Kidney (tissue), 14 donors: ENCODE data around the gene C16orf86. TPM values are rescaled to one million over a fixed set of nuclear protein-coding genes. Genes with fewer than 3 reads are reported as not detected.

Source experiments
- DNase-seq, 5 donors: peaks; one replicate each; pipeline ENCODE4 v3.0.0-alpha.2; 2013 to 2020
- FAIRE-seq: peaks from 2 replicates; lab custom pipeline; 2012; peaks lifted over from hg19 to GRCh38; lab: Jason Lieb, UNC
- H3K27ac ChIP-seq, 2 donors: one replicate each; pipeline ENCODE4 v1.7.0; 2013; ENCODE audit warnings: low read depth in 2 of 2, low read length in 2 of 2, inconsistent platforms in 1 of 2
- H3K27me3 ChIP-seq: one replicate; pipeline ENCODE4 v1.7.1; 2013; ENCODE audit warnings: low read length, inconsistent platforms; ENCODE audit not compliant: control insufficient read depth, insufficient read depth
- H3K36me3 ChIP-seq, 3 donors: one replicate each; pipeline versions ENCODE4 v1.7.0 to v1.7.1; 2013; ENCODE audit warnings: low read length in 3 of 3, control low read depth in 1 of 3, inconsistent platforms in 1 of 3; ENCODE audit not compliant: insufficient read depth in 3 of 3, control insufficient read depth in 2 of 3
- H3K4me1 ChIP-seq, 3 donors: one replicate each; pipeline versions ENCODE4 v1.7.0 to v1.7.1; 2013; ENCODE audit warnings: low read length in 3 of 3, inconsistent platforms in 1 of 3, low read depth in 1 of 3; ENCODE audit not compliant: control insufficient read depth in 2 of 3, insufficient read depth in 2 of 3
- H3K4me3 ChIP-seq, 3 donors: one replicate each; pipeline versions ENCODE4 v1.7.0 to v1.8.1; 2013; ENCODE audit warnings: low read length in 3 of 3, control low read depth in 1 of 3, inconsistent platforms in 1 of 3
- H3K9ac ChIP-seq, 3 donors: one replicate each; pipeline versions ENCODE4 v1.7.0 to v1.7.1; 2013; ENCODE audit warnings: low read length in 3 of 3, control low read depth in 1 of 3, inconsistent platforms in 1 of 3
- H3K9me3 ChIP-seq, 3 donors: one replicate each; pipeline versions ENCODE4 v1.7.0 to v1.7.1; 2013; ENCODE audit warnings: low read length in 3 of 3, control low read depth in 1 of 3, inconsistent platforms in 1 of 3; ENCODE audit not compliant: control insufficient read depth in 2 of 3, insufficient read depth in 1 of 3
- intact Hi-C: fragments of 100-400 bp; cut with DNase I; formaldehyde crosslinking; loops from one replicate; pipeline ENCODE4 v1.11.1; 2022
- polyA plus RNA-seq: library from polyadenylated mRNA; stranded (reverse); fragments of 350-450 nt; fragmentation: Illumina TruSeq; extraction: RNeasy Lipid Tissue Mini Kit (QIAGEN cat#74804); gene quantifications from one replicate; pipeline ENCODE4 v1.2.3, GENCODE V29; 2014; ENCODE audit warnings: low read depth, low replicate concordance; ENCODE audit not compliant: insufficient read depth
- total RNA-seq: library from RNA; stranded (reverse); fragmentation: NEBNext Ultra II Directional; extraction: Animal tissue kit (Norgen Biotek cat#: 25700); gene quantifications from one replicate; pipeline ENCODE4 v1.2.1, GENCODE V29; 2021
- TF ChIP-seq, protein P1 (sequence below): IDR thresholded peaks from 3 replicates; pipeline ENCODE4 v1.5.1; 2012; ENCODE audit warnings: mild to moderate bottlenecking, moderate library complexity, borderline replicate concordance; ENCODE audit not compliant: insufficient read depth; ENCODE audit errors: extremely low read depth
- donor health status: control.
- donor health status: control.
- donor health status: control.
- donor health status: control.
- donor health status: control.
- donor health status: DM: yes; HTN: yes; CAD: no.
- donor health status: Normal renal cell carcinoma (clear cell type).

C16orf86 gene
- total and polyA plus RNA-seq, 2 donors from 2014 or later: 6.6 to 11.2 TPM

- Histone ChIP-seq H3K4me3 (no peak overlapping the region), H3K9me3 (no peaks in the 10 kb centered on the region), H3K27me3 (no peaks in the 10 kb centered on the region), H3K36me3 (no peaks in the 10 kb centered on the region), H3K27ac (no peak overlapping the region), H3K4me1 (peaks cover 0 to 20% (median 19%) of the 10 kb centered on the region in 3 donors), H3K9ac (no peak overlapping the region)
- DNase-seq: no peak
- FAIRE-seq: no peak
- intact Hi-C loops: loop anchor here (10.0 kb wide), 1 partner anchor 248 kb away; no protein-coding TSS in a partner anchor
- TF ChIP-seq, protein P1, sequence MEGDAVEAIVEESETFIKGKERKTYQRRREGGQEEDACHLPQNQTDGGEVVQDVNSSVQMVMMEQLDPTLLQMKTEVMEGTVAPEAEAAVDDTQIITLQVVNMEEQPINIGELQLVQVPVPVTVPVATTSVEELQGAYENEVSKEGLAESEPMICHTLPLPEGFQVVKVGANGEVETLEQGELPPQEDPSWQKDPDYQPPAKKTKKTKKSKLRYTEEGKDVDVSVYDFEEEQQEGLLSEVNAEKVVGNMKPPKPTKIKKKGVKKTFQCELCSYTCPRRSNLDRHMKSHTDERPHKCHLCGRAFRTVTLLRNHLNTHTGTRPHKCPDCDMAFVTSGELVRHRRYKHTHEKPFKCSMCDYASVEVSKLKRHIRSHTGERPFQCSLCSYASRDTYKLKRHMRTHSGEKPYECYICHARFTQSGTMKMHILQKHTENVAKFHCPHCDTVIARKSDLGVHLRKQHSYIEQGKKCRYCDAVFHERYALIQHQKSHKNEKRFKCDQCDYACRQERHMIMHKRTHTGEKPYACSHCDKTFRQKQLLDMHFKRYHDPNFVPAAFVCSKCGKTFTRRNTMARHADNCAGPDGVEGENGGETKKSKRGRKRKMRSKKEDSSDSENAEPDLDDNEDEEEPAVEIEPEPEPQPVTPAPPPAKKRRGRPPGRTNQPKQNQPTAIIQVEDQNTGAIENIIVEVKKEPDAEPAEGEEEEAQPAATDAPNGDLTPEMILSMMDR: no peak
These were observed 9.9 kb downstream of the C16orf86 start for GRCh38 chr16:67676516-67676915.

DNA sequence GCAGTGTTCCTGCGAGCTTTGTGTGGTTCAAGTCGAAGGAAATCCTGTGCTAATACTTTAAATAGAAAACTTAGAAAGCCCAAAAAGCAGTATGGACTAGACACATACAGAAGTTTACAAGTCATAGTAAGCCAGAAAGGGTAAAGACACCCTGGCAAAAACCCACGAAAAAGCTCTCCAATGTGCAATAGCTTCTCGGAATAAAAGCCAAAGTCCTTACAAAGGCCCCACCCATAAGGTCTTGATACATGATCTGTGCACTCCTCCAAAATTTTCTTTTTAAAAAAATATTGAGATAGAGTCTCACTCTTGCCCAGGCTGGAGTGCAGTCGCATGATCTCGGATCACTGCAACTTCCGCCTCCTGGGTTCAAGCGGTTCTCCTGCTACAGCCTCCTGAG is 10.3 kb downstream of the C16orf86 start:
- no peaks in the 10 kb centered on the region for H3K27me3 ChIP-seq
- peaks cover 0 to 20% (median 19%) of the 10 kb centered on the region in 3 donors for H3K4me1 ChIP-seq
- H3K9ac ChIP-seq: no peak overlapping the region
- no peak overlapping the region for H3K4me3 ChIP-seq
- no peaks in the 10 kb centered on the region for H3K36me3 ChIP-seq
- no peaks in the 10 kb centered on the region for H3K9me3 ChIP-seq
- no peak overlapping the region for H3K27ac ChIP-seq
- TF ChIP-seq, protein P1: no peak
- no peak for FAIRE-seq
- intact Hi-C loops: loop anchor here (10.0 kb wide), 1 partner anchor 248 kb away; no protein-coding TSS in a partner anchor
- no peak for DNase-seq

- Histone ChIP-seq H3K27me3 (no peaks in the 10 kb centered on the region), H3K36me3 (no peaks in the 10 kb centered on the region), H3K9me3 (no peaks in the 10 kb centered on the region), H3K27ac (no peak overlapping the region), H3K4me1 (peaks cover 0 to 20% (median 19%) of the 10 kb centered on the region in 3 donors), H3K9ac (no peak overlapping the region), H3K4me3 (no peak overlapping the region)
- intact Hi-C loops: loop anchor here (10.0 kb wide), 1 partner anchor 247 kb away; no protein-coding TSS in a partner anchor
- TF ChIP-seq, protein P1: no peak
- DNase-seq: no peak
- FAIRE-seq: no peak
These were observed 11.1 kb downstream of the C16orf86 start for GRCh38 chr16:67677712-67678111.
